ENCODE measurements around the gene CYP2J2. TPM values are rescaled to one million over a fixed set of nuclear protein-coding genes. Genes with fewer than 3 reads are reported as not detected.

The CYP2J2 gene, protein sequence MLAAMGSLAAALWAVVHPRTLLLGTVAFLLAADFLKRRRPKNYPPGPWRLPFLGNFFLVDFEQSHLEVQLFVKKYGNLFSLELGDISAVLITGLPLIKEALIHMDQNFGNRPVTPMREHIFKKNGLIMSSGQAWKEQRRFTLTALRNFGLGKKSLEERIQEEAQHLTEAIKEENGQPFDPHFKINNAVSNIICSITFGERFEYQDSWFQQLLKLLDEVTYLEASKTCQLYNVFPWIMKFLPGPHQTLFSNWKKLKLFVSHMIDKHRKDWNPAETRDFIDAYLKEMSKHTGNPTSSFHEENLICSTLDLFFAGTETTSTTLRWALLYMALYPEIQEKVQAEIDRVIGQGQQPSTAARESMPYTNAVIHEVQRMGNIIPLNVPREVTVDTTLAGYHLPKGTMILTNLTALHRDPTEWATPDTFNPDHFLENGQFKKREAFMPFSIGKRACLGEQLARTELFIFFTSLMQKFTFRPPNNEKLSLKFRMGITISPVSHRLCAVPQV
- total RNA-seq (2022; extraction: Qiagen RNA extraction; ENCODE audit: low read depth): 0.08 TPM in 1 of 5 replicates, not detected in the others

DNA sequence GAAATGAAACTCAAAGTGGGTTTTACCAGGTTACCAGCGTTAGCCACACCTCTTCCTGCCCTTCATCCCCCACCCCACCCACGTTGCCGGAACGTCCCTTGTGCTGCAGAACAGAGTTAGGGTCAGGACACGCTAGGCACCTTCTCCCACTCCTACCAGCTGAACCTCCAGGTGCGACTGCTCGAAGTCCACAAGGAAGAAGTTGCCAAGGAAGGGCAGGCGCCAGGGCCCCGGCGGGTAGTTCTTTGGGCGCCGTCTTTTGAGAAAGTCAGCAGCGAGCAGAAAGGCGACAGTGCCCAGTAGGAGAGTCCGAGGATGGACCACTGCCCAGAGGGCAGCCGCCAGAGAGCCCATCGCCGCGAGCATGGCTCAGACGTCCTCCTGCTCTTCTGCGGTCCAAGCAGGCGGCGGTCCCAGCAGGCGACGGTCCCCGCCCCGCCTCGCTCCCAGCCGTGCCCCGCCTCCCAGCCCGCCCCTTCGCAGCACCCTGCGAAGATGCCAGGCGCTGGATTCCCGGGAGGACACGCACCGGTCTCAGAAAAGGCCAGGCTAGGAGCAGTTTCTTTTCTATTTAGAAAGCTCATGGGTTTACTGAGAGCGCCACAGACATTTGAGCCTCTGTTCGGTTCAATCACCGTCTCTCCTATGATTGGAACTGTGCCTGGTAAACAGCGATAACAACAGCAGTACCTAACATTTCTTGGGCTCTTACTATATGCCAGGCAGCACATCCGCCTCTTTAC lies at the start of gene CYP2J2:
Gene CYP2J2, minus strand, starts transcription at position 393 of the 743 bp plus-strand sequence. Its CDS starts 27 bp downstream, at position 366.

Other genes with a start within 250 kb of the CYP2J2 start
- 0.09 to 0.38 TPM (median 0.22 TPM) in 5 replicates for gene HOOK1, start 111.8 kb downstream of the CYP2J2 start, total RNA-seq (2022; extraction: Qiagen RNA extraction; ENCODE audit: low read depth)
- gene C1orf87, start 147.0 kb upstream of the CYP2J2 start, total RNA-seq (2022; extraction: Qiagen RNA extraction; ENCODE audit: low read depth): not detected in 5 replicates